OCI-LY1 (cell line): Measurements from ENCODE around the gene SERPINE3.

Experiments
- H2AFZ ChIP-seq: fragments of 200-600 bp; sonication (generic), shearing (Covaris generic); 2 replicates; pipeline ENCODE4 v1.6.0; 2014; ENCODE audit warnings: antibody characterized with exemption, mild to moderate bottlenecking, low read length
- H3F3A ChIP-seq: fragments of 200-600 bp; sonication (generic), shearing (Covaris generic); 2 replicates; pipeline ENCODE4 v1.6.0; 2014; ENCODE audit warnings: mild to moderate bottlenecking, antibody characterized with exemption, low read length, moderate library complexity; ENCODE audit not compliant: insufficient read depth
- H3K27ac ChIP-seq: fragments of 200-600 bp; sonication (generic); 2 replicates; pipeline ENCODE4 v1.5.1; 2014; ENCODE audit warnings: low read length, mixed run types, mild to moderate bottlenecking, low read depth; ENCODE audit not compliant: poor library complexity, severe bottlenecking
- H3K27me3 ChIP-seq: fragments of 200-600 bp; sonication (generic); 2 replicates; pipeline ENCODE4 v1.6.0; 2014; ENCODE audit warnings: antibody characterized with exemption, mild to moderate bottlenecking, low read length, moderate library complexity; ENCODE audit not compliant: insufficient read depth
- H3K36me3 ChIP-seq: fragments of 200-600 bp; sonication (generic); 2 replicates; pipeline ENCODE4 v1.6.1; 2014; ENCODE audit warnings: mild to moderate bottlenecking, antibody characterized with exemption, low read length, moderate library complexity, mixed read lengths; ENCODE audit not compliant: insufficient read depth
- H3K4me1 ChIP-seq: fragments of 200-600 bp; sonication (generic); 2 replicates; pipeline ENCODE4 v1.5.1; 2014; ENCODE audit warnings: mild to moderate bottlenecking, low read length, moderate library complexity; ENCODE audit not compliant: insufficient read depth, severe bottlenecking
- H3K4me2 ChIP-seq: fragments of 200-600 bp; sonication (generic), shearing (Covaris generic); 2 replicates; pipeline ENCODE4 v1.6.1; 2014; ENCODE audit warnings: low read length
- H3K4me3 ChIP-seq: fragments of 200-600 bp; sonication (generic); 2 replicates; pipeline ENCODE4 v1.5.1; 2014; ENCODE audit warnings: low read length, low read depth, mild to moderate bottlenecking, mixed read lengths; ENCODE audit not compliant: poor library complexity, severe bottlenecking
- H3K79me2 ChIP-seq: fragments of 200-600 bp; shearing (Covaris generic); 2 replicates; pipeline ENCODE4 v1.6.1; 2016; ENCODE audit warnings: mixed run types, low read length, mixed read lengths; ENCODE audit not compliant: insufficient read depth
- H3K9ac ChIP-seq: fragments of 200-600 bp; sonication (generic), shearing (Covaris generic); 2 replicates; pipeline ENCODE4 v1.6.1; 2014; ENCODE audit warnings: mild to moderate bottlenecking, low read length, mixed read lengths
- H3K9me2 ChIP-seq: fragments of 200-600 bp; sonication (generic), shearing (Covaris generic); 2 replicates; pipeline ENCODE4 v1.6.1; 2014; ENCODE audit warnings: low read depth, mild to moderate bottlenecking, low read length, mixed read lengths
- H3K9me3 ChIP-seq: fragments of 200-600 bp; shearing (Covaris generic); 2 replicates; pipeline ENCODE4 v1.6.1; 2014; ENCODE audit warnings: low read length, mixed read lengths
- H4K20me1 ChIP-seq: fragments of 200-600 bp; sonication (generic), shearing (Covaris generic); 2 replicates; pipeline ENCODE4 v1.6.0; 2016; ENCODE audit warnings: mild to moderate bottlenecking, low read length; ENCODE audit not compliant: insufficient read depth
- CTCF ChIP-seq: fragments of 200-600 bp; sonication (generic), shearing (Covaris generic); IDR thresholded peaks from 2 replicates; pipeline ENCODE4 v1.5.1; 2017; ENCODE audit warnings: mild to moderate bottlenecking, antibody characterized with exemption, low read length, moderate library complexity, mixed read lengths
- EZH2 ChIP-seq: fragments of 200-600 bp; sonication (generic), shearing (Covaris generic); IDR thresholded peaks from 2 replicates; pipeline ENCODE4 v1.8.0; 2017; ENCODE audit warnings: borderline replicate concordance, mixed run types, mild to moderate bottlenecking, antibody characterized with exemption, low read length, moderate library complexity, mixed read lengths

SERPINE3 gene

GRCh38 chr13:51324714-51325420 is 14.6 kb upstream of the SERPINE3 start:
- TF ChIP-seq CTCF, result no peak
- TF ChIP-seq EZH2, result no peak

GRCh38 chr13:51325837-51326236 is 13.7 kb upstream of the SERPINE3 start:
- H3K9ac ChIP-seq, result no peak overlapping the region
- H3K9me3 ChIP-seq, result no peaks in the 10 kb centered on the region
- no peaks in the 10 kb centered on the region for H3K36me3 ChIP-seq
- no peaks in the 10 kb centered on the region for H4K20me1 ChIP-seq
- no peak overlapping the region for H3K27ac ChIP-seq
- H3K4me2 ChIP-seq, result no peak overlapping the region
- peaks cover 7% of the 10 kb centered on the region for H3K4me1 ChIP-seq
- no peaks in the 10 kb centered on the region for H3F3A ChIP-seq
- H2AFZ ChIP-seq, result no peak overlapping the region
- TF ChIP-seq CTCF (no peak), EZH2 (no peak)
- no peaks in the 10 kb centered on the region for H3K9me2 ChIP-seq
- no peak overlapping the region for H3K4me3 ChIP-seq
- H3K27me3 ChIP-seq, result no peaks in the 10 kb centered on the region
- H3K79me2 ChIP-seq, result no peaks in the 10 kb centered on the region

More at GRCh38 chr13:51324714-51325420, 14.6 kb upstream of the SERPINE3 start:
- Histone ChIP-seq H3K36me3 (no peaks in the 10 kb centered on the region), H3K4me2 (no peak overlapping the region; the same call in 1 of the 2 replicates), H3K9me2 (no peaks in the 10 kb centered on the region), H4K20me1 (no peaks in the 10 kb centered on the region), H3K27me3 (no peaks in the 10 kb centered on the region), H3K27ac (no peak overlapping the region), H3K79me2 (no peaks in the 10 kb centered on the region), H2AFZ (no peak overlapping the region), H3K4me3 (no peak overlapping the region), H3K4me1 (peaks cover 7% of the 10 kb centered on the region), H3K9ac (no peak overlapping the region), H3F3A (no peaks in the 10 kb centered on the region), H3K9me3 (no peaks in the 10 kb centered on the region)

DNA sequence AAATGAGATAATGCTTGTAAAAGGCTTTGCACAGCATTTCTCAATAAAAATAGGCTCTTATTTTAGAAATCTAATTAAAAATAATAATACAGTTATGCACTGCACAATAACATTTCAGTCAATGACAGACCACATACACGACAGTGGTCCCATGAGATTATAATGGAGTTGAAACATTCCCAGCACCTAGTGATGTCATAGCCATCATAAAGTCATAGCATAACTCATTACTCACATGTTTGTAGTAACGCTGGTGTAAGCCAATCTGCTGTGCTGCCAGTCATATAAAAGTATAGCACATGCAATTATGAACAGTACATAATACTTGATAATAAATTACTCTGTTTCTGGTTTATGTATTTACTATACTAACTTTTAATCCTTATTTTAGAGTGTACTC is 12.7 kb upstream of the SERPINE3 start:
- Histone ChIP-seq H3K9me3 (no peaks in the 10 kb centered on the region), H3K4me3 (no peak overlapping the region), H3K4me2 (no peak overlapping the region), H3K36me3 (no peaks in the 10 kb centered on the region), H2AFZ (no peak overlapping the region), H3K9ac (no peak overlapping the region), H3K79me2 (no peaks in the 10 kb centered on the region), H3K27me3 (no peaks in the 10 kb centered on the region), H3K27ac (no peak overlapping the region), H3K4me1 (peaks cover 7% of the 10 kb centered on the region), H3F3A (no peaks in the 10 kb centered on the region), H3K9me2 (no peaks in the 10 kb centered on the region), H4K20me1 (no peaks in the 10 kb centered on the region)
- no peak for TF ChIP-seq EZH2
- no peak for TF ChIP-seq CTCF
